Fibroblast of lung (primary cell): ENCODE data around the gene DPP10. TPM values are rescaled to one million over a fixed set of nuclear protein-coding genes. Genes with fewer than 3 reads are reported as not detected.

Source experiments
- DNase-seq, 2 donors: peaks; one replicate each; pipeline versions ENCODE4 v3.0.0 to v3.0.0-alpha.2; 2010; ENCODE audit warnings: low read depth in 2 of 2
- H2AFZ ChIP-seq: 2 replicates; pipeline ENCODE4 v1.5.1; 2012; ENCODE audit warnings: low read length, control low read depth, inconsistent platforms
- H3K27ac ChIP-seq: 2 replicates; pipeline ENCODE4 v1.5.1; 2011; ENCODE audit warnings: low read length, control low read depth; ENCODE audit not compliant: insufficient read depth
- H3K27me3 ChIP-seq: 2 replicates; pipeline ENCODE4 v1.5.1; 2011; ENCODE audit warnings: mild to moderate bottlenecking, low read length; ENCODE audit not compliant: control insufficient read depth, insufficient read depth
- H3K36me3 ChIP-seq: 2 replicates; pipeline ENCODE4 v1.5.1; 2011; ENCODE audit warnings: low read length; ENCODE audit not compliant: control insufficient read depth, insufficient read depth
- H3K4me1 ChIP-seq: 2 replicates; pipeline ENCODE4 v1.5.1; 2011; ENCODE audit warnings: low read length; ENCODE audit not compliant: control insufficient read depth, insufficient read depth; ENCODE audit errors: extremely low read depth
- H3K4me2 ChIP-seq: 2 replicates; pipeline ENCODE4 v1.5.1; 2011; ENCODE audit warnings: low read length, control low read depth; ENCODE audit not compliant: insufficient read depth; ENCODE audit errors: extremely low read depth
- H3K4me3 ChIP-seq, 4 experiments: fragments of 200-600 bp in 1 of 4; sonication (generic) in 1 of 4; replicated peaks in 1 of 4; 2 replicates each; pipeline ENCODE4 v1.5.1; 2011 to 2016; ENCODE audit warnings: low read length in 4 of 4, low read depth in 3 of 4, mild to moderate bottlenecking in 3 of 4, control low read depth in 2 of 4, inconsistent platforms in 1 of 4, mixed read lengths in 1 of 4; ENCODE audit not compliant: insufficient read depth in 1 of 4; ENCODE audit errors: control extremely low read depth in 1 of 4
- H3K79me2 ChIP-seq: 2 replicates; pipeline ENCODE4 v1.5.1; 2012; ENCODE audit warnings: mild to moderate bottlenecking, low read length, inconsistent platforms; ENCODE audit not compliant: control insufficient read depth, insufficient read depth
- H3K9ac ChIP-seq: 2 replicates; pipeline ENCODE4 v1.5.1; 2011; ENCODE audit warnings: mild to moderate bottlenecking, low read length, control low read depth; ENCODE audit not compliant: insufficient read depth
- H3K9me3 ChIP-seq: 2 replicates; pipeline ENCODE4 v1.5.1; 2012; ENCODE audit warnings: low read depth, low read length; ENCODE audit not compliant: control insufficient read depth, insufficient read depth
- H4K20me1 ChIP-seq: 2 replicates; pipeline ENCODE4 v1.5.1; 2011; ENCODE audit warnings: low read length; ENCODE audit not compliant: control insufficient read depth, insufficient read depth; ENCODE audit errors: extremely low read depth
- EZH2 ChIP-seq: IDR thresholded peaks from 2 replicates; pipeline ENCODE4 v1.5.1; 2012; ENCODE audit warnings: low read length, control low read depth, mild to moderate bottlenecking; ENCODE audit errors: missing control alignments
- polyA plus RNA-seq, 2 donors: library from polyadenylated mRNA; depleted of rRNA in 1 of 2; stranded (reverse) in 1 of 2; unstranded in 1 of 2; fragments of >200 nt; gene quantifications; 2 replicates each; pipeline ENCODE4 v1.2.1, GENCODE V29; 2011 to 2012; ENCODE audit warnings: missing spikeins in 1 of 2
- total RNA-seq: library from RNA; depleted of rRNA; stranded (reverse); fragments of >200 nt; gene quantifications from 2 replicates; pipeline ENCODE4 v1.2.1, GENCODE V29; 2014
- TF ChIP-seq, protein P1 (sequence below), 2 donors: IDR thresholded peaks in 1 of 2; conservative IDR thresholded peaks in 1 of 2; 1 replicate in 1 of 2; 2 replicates in 1 of 2; pipeline ENCODE4 v1.5.1; 2011 to 2012; ENCODE audit warnings: low read length in 2 of 2, control low read depth in 1 of 2, inconsistent platforms in 1 of 2, low read depth in 1 of 2, mild to moderate bottlenecking in 1 of 2

Gene DPP10
- total and polyA plus RNA-seq, 2 donors (not counting 1 experiment from before 2014, with no cell fraction given), result not detected

DNA sequence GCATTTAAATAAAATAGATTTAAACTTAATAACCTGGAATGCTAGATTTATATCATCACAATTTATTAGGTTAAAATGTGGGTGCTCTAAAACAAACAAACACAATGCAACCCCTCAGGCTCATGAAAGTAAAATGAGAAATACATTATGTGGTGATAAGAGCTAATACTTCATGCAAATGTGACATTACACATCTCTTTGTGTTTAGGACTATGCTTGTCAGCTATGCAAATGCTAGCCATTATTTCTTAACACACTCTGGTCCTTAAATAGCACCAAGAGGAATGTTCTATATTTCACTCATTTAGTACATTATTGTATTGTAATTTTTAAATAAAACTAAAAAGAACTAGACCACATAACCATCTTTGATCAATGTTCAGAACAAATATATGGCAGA, 627.6 kb downstream of the DPP10 start:
- Histone ChIP-seq H3K9ac (no peak overlapping the region), H3K27me3 (no peaks in the 10 kb centered on the region), H4K20me1 (no peaks in the 10 kb centered on the region), H3K27ac (no peak overlapping the region), H3K4me3 (no peak overlapping the region), H3K4me2 (no peak overlapping the region), H3K79me2 (no peaks in the 10 kb centered on the region), H3K4me1 (no peaks in the 10 kb centered on the region), H2AFZ (no peak overlapping the region), H3K9me3 (no peaks in the 10 kb centered on the region), H3K36me3 (no peaks in the 10 kb centered on the region)
- no peak for DNase-seq
- no peak for TF ChIP-seq EZH2
- TF ChIP-seq, protein P1, sequence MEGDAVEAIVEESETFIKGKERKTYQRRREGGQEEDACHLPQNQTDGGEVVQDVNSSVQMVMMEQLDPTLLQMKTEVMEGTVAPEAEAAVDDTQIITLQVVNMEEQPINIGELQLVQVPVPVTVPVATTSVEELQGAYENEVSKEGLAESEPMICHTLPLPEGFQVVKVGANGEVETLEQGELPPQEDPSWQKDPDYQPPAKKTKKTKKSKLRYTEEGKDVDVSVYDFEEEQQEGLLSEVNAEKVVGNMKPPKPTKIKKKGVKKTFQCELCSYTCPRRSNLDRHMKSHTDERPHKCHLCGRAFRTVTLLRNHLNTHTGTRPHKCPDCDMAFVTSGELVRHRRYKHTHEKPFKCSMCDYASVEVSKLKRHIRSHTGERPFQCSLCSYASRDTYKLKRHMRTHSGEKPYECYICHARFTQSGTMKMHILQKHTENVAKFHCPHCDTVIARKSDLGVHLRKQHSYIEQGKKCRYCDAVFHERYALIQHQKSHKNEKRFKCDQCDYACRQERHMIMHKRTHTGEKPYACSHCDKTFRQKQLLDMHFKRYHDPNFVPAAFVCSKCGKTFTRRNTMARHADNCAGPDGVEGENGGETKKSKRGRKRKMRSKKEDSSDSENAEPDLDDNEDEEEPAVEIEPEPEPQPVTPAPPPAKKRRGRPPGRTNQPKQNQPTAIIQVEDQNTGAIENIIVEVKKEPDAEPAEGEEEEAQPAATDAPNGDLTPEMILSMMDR (conservative IDR thresholded peaks at IDR 0.05 in 1 of 2, IDR thresholded peaks at IDR 0.05 in 1 of 2; ENCODE audit: low read depth in 1 of 2, low read length in 2 of 2), result no peak

DNA sequence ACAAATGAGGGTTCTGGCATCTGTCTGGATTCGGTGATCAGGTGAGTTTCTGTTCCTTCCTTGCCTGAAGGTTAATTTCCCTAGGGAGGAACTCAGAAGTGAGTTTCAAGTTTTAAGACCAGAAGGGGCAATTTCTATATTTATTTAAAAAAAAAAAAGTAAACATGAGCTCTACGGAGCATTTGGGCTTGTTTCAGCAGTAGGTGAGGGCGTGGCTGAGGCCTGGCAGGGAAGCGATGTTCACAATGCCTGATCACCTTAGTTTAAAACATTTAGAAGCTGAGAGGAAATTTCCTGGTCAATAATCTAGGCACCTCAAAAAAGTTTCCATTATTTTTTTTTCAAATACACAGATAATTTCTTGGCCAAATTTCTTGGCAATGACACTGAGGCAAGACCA, 629.1 kb downstream of the DPP10 start:
- no peak for DNase-seq
- Histone ChIP-seq H3K36me3 (no peaks in the 10 kb centered on the region), H3K9ac (no peak overlapping the region), H4K20me1 (no peaks in the 10 kb centered on the region), H3K79me2 (no peaks in the 10 kb centered on the region), H3K4me3 (no peak overlapping the region), H3K27ac (no peak overlapping the region), H3K4me1 (no peaks in the 10 kb centered on the region), H2AFZ (no peak overlapping the region), H3K4me2 (no peak overlapping the region), H3K9me3 (no peaks in the 10 kb centered on the region), H3K27me3 (no peaks in the 10 kb centered on the region)
- TF ChIP-seq, protein P1 (conservative IDR thresholded peaks at IDR 0.05 in 1 of 2, IDR thresholded peaks at IDR 0.05 in 1 of 2; ENCODE audit: low read depth in 1 of 2, low read length in 2 of 2), result no peak
- TF ChIP-seq EZH2, result no peak

DNA sequence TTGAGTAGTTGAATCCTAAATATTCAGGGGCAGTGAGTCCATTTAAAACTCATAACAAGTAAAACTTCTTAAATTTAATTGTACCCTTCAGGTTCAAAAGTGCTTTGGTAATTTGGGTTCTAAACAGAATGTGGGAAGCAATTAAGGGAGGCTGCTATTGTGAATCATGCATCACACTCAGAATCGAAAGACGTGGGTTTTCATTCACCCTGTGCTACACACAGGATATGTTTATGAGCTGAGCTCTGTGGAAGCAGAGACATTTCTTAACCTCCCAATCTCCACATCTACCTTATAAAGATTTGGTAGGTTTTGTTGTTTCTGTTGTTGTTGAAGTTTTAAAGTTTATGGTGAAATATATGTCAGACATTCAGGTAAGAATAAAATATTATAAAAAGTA, 633.4 kb downstream of the DPP10 start:
- no peak for TF ChIP-seq EZH2
- TF ChIP-seq, protein P1 (conservative IDR thresholded peaks at IDR 0.05 in 1 of 2, IDR thresholded peaks at IDR 0.05 in 1 of 2; ENCODE audit: low read depth in 1 of 2, low read length in 2 of 2), result no peak
- Histone ChIP-seq H4K20me1 (no peaks in the 10 kb centered on the region), H3K9me3 (no peaks in the 10 kb centered on the region), H3K4me3 (no peak overlapping the region), H3K4me2 (no peak overlapping the region), H3K4me1 (no peaks in the 10 kb centered on the region), H2AFZ (no peak overlapping the region), H3K36me3 (no peaks in the 10 kb centered on the region), H3K79me2 (no peaks in the 10 kb centered on the region), H3K27me3 (no peaks in the 10 kb centered on the region), H3K27ac (no peak overlapping the region), H3K9ac (no peak overlapping the region)
- DNase-seq, result no peak
